Eye (tissue), 1 donor: Measurements from ENCODE around the gene MOB3B.

ENCODE experiments used
- DNase-seq: peaks from one replicate; pipeline ENCODE4 v3.0.0-alpha.2; 2015

MOB3B gene

DNA sequence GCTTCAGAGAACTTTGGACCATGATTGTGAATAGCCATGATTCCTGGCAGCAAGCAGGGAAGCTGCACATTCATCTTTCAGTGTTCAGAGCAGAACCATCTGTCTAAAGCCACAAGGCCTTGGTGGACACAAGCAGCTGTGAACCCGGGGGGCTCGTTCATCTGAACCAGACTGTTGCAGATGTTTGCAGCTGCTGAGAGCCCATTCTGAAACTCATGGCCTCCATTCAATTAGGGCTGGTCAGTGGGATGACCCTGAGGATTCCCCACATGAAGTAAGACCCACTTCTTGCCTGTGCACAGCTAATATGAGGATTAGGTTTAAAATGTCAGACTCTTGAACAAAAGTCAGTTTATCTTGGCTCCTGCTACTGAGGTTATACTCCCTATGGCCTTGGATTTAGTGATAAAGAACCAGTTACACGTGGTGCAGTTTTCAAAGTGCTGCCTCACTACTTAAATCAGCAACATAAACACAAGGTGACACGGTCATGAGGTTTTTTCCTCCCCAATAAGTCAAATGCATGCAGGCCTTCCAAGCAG is 115.3 kb downstream of the MOB3B start:
- DNase-seq: peak; percentile 60

DNA sequence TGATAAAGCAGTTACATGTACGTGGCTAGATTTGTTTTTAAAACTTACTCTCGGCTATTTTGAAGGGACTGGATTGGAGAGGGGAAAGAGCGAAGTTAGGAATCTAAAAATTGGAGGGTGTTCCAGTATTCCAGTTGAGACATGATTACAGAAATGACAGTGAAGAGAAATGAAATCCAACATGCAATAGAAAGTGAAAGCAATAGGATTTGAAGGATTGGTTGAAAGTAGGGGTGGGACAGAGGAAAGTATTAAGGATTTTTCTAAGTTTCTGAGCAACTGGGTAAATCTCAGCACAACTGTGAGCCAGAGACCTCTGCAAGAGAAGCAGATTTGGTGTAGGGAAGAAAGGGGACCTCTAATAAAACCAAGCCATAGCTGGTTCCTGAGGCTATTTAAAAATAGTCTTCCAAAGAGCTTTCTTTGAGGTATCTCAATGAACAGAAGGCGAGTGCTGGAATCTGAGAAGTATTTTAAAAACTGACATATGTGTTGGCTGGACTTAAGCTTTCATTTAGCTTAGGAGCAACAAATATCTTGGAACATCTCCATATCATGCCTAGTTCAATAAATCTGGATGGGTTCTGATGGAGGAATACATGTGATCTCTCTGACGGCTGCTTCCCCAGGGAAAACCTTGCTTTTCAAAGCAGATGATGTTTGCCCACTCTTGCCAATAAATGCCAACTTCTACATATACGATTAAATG is 115.9 kb downstream of the MOB3B start:
- DNase-seq: no peak

DNA sequence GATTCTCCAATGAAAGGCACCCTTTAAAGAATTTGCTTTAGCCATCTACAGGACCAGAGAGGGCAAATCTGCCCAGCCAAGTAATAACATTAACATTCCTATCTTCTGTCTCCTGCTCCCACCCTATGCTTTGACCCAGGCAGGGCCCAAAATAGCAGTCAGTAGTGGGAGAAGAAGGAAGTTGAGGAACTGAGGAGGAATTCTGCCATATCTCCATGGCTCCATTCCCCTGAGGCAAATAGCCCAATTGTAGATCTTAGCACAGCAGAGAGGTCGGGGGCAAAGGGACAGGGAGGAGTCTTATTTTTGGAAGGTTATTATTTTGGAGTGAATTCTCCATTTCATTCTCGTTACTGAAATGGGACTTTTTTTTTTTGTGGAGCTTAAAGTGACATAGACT is 116.7 kb downstream of the MOB3B start:
- DNase-seq: no peak

DNA sequence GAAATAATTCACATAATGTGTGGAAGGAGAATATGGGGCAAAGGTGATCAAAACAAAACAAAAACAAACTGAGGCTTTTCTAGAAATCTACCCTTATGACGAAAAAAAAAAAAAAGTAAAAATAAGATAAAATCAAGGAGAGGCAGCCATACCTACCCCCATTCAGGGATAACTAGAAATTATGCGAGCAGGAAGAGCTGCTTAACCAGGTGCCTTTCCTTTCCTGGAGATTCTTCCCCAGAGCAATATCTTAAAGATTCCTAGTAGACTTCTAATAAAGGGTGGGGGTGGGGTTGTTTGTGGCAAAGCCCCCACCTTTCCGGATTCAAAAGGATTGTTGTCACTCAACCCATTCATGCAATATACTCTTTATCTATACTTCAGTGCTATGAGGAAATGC is 117.5 kb downstream of the MOB3B start:
- no peak for DNase-seq

DNA sequence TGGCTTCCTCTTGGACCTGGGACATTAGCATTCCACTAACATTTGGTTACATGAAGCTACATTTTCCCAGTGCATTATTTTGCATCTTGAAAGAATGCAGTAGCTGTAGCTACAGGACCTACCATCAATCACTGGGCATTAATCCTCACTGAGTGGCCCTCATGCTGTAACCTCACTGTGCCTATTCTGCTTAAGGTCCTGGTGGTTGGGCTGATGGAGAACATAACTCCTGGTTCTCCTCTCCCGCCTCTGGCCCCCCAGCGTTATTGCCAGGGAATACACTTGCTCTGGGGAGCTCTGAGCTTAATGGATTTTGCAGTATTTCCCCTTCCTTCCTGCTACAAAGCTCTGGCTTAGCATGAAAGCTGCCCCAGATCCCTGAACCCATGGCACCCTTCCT is 121.1 kb downstream of the MOB3B start:
- DNase-seq: no peak

DNA sequence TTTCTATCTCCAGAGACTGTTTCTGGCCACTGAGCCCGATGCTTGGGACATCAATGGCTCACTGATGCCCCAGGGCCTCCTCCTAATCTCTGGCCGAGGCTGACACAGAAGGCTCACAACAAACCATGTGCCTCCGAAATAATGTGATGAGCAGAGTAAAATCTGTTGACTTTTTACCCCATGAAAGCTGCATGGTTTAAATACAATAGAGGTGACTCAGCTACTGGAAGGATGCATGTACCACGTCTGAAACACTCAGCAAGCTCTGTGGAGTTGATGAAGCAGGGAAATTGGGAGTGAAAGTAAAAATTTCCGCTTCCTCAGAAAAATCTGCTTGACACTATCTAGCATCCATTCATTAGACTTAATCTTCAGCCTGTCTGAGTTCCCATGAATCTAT is 121.6 kb downstream of the MOB3B start:
- DNase-seq: no peak

DNA sequence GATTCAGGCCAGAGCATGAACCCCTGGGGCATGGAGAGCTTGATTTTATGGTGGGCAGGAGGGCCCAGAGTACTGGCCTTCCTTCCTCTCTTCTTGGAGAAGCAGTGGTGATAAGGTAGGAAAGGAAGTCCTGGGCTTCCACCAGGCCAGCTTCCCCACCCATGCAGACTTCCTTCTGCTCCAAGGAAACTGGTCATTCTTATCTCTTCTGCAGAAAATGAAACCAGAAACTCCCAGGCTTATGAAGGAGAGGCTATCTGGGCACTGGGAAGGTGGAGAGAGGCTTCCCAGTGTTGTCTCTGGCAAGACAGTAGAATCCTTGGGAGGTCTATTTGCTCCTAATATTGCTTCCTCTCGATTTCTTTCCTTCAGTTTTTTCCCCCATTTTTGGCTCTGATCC is 122.1 kb downstream of the MOB3B start:
- no peak for DNase-seq

DNA sequence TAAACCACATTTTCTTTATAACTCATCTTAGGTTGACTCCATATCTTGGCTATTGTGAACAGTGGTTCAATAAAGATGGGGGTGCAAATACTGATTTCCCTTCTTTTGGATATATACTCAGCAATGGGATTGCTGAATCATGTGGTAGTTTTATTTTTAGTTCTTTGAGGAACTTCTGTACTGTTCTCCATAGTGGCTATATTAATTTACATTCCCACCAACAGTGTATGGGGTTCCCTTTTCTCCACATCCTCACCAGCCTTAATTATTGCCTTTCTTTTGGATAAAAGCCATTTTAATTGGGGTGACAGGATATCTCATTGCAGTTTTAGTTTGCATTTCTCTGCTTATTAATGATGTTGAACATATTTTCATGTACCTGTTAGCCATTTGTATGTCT is 125.0 kb downstream of the MOB3B start:
- no peak for DNase-seq

DNA sequence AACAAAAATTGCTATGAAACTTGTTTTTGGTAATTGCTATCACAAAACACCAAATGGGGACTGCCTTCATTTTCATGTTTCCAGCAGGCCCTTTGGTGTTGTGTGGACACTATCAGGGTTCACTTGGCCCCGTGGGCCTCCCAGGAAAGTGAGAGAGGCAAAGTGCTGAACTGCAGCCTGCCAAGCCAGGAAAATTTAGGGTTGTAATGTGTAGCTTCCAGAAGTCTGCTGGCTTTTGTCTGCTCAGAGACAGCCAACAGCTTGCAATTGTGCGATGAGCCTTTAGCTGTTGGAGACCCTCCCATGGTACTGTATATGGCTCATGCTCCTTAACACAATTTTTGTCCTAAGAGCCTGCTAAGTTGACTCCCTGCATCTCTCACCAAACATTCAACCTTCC is 127.0 kb downstream of the MOB3B start:
- no peak for DNase-seq

DNA sequence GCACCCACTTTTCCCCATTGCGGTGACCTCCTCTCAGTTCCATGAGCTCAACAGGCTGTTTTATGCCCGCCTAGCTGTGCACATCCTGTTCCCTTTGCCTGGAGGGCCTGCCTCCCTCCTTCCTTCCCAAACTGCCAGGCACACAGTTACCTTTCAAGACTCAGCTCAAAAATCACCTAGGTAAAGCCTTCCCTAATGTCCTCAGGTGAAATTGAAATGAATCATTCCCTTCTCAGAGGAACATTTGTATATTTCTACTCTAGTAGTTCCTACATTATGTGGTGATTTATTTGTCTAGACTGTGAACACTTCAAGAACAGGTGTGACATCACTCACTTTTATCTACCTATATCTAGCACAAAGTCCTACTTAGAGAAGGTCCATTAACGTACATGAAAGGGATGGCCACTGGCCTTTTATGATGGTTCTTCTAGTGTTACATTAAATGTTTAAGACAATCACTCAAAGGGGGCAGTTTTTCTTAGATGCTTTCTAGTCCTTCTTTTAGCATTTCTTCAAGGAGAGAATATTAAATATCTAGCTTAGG is 129.2 kb downstream of the MOB3B start:
- no peak for DNase-seq

DNA sequence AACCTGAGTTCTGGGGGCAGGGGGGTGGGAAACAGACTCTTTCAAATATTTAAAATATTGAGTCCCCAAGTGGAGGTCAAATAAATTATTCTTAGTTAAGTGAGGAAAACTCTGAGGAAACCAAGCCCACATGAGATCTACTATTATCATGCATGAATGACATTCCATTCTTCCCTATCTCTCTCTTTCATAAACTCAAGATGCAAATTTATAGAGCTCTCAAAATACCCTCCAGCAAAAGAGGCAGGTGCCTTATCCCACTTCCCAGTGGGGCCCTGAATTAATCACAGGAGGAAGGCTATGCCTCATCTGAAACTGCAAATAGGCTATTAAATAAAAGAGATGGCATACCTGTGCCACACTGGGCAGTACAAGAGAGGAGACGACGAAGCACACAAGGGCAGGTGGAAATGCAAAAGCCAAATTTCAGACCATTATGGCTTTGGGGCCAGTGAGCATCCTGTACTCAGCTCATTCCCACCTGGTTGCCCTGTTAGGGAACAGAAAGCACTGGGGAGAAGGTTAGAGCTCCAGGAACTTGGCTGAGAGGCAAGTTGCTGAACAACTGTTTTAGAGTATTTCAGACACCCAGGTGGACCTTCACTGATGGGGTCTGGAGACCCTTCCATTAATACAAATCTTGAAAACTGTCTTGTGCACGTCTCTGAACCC is 130.5 kb downstream of the MOB3B start:
- no peak for DNase-seq

DNA sequence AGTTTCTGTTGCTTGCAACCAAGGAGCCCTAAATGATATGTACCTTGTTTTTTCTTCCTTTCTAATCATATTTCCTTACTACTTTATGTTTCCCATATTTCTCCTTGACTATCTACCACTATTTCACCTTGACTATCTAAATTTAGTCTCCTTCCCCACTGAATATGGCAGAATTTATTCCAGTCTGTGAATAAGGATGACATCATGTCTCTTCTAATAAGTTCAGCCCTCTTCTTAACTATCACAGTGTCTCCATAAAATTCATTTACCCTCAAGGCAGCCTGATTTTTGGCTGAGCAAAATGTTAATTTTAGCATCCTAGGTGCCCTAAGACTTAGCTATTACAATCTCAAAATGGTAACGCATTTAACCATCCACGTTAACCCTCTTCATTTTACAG is 133.1 kb downstream of the MOB3B start:
- DNase-seq: no peak

DNA sequence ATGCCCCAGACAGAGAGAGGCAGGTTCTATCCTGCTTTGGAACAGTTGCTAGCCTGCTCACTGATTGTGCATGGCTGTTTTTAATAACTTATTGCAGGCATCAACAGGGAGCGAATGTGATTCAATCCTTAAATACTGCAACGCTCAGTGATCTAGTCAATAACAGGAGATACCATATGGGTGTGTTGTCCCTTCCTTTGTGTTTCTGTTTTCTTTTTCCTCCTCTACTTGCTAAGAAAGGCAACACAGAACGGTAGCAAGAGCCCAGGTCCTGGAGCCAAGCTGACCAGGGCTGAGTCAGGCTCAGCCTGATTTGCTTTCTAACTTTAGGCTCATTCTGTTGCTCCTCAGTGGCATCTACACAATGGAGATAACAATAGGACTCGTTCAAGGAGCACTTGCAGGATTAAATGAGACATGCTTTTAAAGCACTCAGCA is 134.1 kb downstream of the MOB3B start:
- peak; percentile 53 for DNase-seq

DNA sequence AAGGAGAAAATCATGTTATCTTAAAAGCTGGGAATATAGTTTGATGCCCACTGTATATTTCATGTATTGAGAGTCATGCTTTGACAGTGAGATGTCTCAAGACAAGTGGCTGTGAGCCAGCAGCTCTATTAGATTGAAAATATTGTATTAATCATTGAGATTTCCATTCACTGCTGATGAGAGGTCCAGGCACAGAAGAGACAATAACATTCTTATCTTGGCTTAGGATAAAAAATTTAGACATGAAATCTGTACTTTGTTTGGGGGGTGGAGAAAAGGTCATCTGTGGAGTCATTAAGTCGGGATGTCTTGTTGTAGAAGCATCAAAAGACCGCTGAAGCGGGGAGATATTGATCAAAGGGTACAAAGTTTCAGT is 134.8 kb downstream of the MOB3B start:
- peak; percentile 76 for DNase-seq

DNA sequence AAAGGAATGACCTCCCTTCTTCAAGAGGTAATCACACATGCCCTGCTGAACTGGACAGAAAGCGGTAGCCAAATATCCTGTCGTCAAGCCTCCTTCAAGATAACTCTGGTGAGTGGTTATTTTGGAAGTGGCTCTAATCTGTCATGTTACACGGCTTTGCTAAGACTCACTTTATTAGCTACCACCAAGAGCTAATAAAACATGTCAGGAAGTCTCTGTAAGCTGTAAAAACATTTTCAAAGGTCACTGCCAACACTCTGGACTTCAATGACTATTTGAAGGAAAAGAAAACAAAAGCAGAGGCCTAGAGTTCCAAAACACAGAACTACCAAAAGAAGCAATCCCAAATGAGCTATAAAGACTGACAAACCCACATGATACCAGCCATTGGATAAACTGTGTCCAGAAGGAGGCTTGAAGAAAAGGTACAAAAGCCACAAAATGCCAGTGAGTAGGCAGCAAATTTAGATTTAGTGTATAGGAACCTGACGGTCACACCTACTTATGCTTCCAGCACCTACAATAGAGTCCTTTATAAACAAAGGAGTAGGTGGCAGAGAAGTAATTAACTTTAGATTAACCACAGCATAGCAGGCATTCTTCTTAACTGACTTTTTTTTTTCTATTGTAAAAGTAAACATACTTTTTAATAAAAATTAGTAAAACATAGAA is 135.3 kb downstream of the MOB3B start:
- DNase-seq: peak; percentile 45

DNA sequence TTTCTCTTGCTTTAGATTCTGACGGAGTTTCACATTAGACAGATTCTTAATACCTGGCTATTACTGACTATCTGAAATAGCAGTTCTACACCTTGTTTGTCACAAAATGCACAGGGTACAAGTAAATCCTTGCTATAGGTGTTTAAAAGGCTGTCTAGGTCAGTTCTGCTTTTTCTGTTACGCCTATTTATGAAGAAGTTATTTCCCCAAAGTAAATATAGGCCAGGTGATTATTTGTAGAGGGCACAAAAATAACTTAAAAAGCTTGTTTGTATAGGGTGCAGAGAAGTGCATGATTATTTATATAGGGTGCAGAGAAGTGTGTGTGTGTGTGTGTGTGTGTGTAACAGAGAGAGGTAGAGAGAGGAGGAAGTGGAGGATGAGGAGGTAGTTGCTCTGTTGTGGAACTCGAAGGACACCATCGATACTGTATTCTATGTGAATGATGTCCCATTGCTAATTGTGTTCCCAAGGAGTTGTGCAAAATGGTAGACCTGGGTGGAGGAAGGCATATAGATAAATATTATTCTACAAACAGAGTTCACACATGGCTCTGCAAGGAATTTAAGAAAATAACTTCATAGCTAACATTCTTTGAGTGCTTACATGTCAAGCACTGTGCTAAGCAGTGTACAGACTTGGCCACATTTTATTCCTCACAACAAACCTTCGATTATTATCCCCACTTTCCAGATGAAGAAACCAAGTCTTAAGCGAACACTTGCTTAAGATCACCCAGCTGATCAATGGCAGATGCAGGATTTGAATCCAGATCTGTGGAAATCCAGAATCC is 136.4 kb downstream of the MOB3B start:
- no peak for DNase-seq

DNA sequence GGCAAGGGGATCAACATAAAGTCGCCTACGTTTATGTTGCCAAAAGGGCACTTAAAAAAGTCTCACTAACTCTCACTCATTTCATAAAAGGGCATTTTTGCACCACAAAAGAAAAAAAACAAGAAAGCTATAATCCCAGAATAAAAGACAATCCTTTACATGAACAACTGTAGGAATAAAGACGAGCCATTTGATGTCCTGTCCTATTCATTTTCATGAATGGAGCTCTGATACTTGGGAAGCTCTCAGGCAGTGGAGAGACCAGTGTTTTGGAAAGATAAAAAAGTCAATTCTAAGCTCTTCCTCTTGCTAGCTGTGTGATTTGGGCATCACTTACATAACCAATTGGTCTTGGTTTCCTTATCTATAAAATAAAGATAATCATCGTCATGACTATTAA is 137.2 kb downstream of the MOB3B start:
- no peak for DNase-seq

DNA sequence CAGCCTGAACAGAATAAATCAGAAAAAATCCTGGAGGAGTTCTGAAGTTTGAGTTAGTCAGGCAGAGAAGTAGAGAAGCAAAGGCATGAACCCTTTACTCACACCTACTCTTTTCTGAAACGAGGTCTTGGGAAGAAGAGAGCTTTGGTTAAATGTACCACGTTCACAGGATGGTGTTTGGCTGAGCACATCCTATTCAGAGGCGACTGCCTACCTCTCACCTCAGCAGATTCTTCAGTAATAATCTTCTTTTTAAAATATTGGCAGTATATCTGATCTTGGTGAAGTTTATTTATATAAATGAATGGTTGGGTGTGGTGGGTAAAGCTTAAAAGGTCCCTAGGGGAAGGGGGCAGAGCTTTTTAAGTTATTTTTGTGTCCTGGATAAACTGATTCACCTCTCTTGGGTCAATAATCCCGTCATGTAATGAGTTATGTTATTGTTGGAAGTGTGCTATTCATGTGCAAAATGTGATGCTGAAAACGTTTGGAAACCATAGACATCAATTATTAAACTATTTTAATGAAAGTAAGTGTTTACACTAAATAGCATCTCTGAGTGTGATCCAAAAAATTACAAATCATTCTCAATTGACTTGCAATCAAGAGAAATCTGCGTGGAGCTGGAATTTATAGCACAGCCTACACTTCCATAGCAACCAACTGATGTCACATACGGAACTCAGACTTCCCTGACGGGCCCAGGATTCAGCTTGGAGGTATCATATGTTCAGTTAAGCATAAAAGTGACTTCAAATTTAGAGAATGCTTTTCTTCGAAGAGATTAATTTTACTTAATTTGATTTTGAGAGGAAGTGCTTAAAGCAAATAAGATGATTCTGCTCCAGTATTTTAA is 138.3 kb downstream of the MOB3B start:
- DNase-seq: peak; percentile 59

DNA sequence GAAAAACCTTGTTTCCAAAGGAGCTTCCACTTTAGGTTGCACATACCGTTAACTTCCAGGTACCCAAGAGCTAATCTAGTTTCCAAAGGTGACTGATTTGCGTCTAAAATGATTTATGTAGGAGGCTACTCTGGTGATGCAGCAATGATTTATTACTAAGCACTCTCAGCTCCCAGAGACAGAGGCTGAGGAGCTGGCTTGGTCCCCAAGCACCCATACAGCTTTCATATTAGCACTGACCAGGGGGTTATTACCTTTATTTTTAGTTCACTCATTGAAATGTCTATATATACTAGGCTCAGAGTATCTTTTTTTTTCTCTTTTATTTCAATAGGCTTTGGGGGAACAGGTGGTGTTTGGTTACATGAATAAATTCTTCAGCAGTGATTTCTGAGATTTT is 141.5 kb downstream of the MOB3B start:
- DNase-seq: no peak

DNA sequence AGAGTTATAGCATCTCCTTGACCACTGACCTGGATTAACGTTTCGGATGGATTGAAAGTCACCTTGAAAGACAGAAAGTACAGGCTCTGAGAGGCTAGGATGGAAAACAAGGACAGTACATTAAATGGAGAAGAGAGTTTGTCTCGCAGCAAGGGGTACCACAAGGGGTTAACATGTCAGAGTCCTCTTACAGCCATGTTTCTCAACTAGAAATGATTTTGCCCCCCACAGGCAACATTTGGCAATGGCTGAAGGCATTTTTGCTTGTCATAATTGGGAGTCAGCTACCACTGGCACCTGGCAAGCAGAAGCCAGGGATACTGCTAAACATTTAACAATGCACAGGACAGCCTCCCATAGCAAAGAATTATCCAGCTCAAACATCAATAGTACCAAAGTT is 141.9 kb downstream of the MOB3B start:
- no peak for DNase-seq

DNA sequence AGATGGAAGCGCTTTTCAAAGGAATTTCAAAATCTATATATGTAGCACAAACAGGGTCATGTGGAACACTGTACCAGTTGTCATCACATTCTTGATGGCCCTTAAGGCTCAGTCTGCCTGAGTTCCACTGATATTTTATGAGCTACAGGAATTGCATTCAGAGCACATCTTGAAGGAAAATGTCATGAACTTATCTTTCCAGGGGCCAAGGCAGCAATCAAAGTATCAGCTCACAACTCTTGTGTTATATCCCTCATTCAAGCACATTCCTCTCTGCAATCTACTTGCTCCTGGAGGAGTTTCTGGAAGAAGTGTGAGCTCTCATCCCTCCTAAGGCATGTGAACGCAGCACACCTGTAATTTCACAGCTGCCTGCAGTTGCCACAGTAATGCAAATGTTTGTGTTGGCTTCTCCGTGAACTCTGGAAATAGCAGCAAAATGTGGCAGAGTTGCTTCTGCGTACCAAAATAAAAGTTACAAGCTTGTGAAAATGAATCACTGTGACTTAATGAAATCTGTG is 143.0 kb downstream of the MOB3B start:
- DNase-seq: no peak
